ENCODE measurements around the gene ZNF155. TPM values are rescaled to one million over a fixed set of nuclear protein-coding genes. Genes with fewer than 3 reads are reported as not detected.
A peak's percentile ranks its signal among the peaks of the same experiment; 100 is the strongest.

The ZNF155 gene
- total and polyA plus RNA-seq, 10 of the 15 experiments (the other 5 are each of a cell fraction or from before 2014, with no cell fraction given), result 2.4 to 12.2 (median 5.6) TPM

GRCh38 chr19:43934985-43935708 is 48.8 kb upstream of the ZNF155 start, which contains the start of gene ZNF45 (continued):
- TF ChIP-seq, protein P1, sequence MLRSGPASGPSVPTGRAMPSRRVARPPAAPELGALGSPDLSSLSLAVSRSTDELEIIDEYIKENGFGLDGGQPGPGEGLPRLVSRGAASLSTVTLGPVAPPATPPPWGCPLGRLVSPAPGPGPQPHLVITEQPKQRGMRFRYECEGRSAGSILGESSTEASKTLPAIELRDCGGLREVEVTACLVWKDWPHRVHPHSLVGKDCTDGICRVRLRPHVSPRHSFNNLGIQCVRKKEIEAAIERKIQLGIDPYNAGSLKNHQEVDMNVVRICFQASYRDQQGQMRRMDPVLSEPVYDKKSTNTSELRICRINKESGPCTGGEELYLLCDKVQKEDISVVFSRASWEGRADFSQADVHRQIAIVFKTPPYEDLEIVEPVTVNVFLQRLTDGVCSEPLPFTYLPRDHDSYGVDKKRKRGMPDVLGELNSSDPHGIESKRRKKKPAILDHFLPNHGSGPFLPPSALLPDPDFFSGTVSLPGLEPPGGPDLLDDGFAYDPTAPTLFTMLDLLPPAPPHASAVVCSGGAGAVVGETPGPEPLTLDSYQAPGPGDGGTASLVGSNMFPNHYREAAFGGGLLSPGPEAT (IDR thresholded peaks at IDR 0.05; ENCODE audit: low read depth), result peak; percentile 71
- no peak for TF ChIP-seq ZNF274 (IDR thresholded peaks at IDR 0.05; ENCODE audit: insufficient read depth, insufficient read length)
- no peak for TF ChIP-seq RUNX3 (IDR thresholded peaks at IDR 0.05; ENCODE audit: low read length)
- TF ChIP-seq E2F8 (IDR thresholded peaks at IDR 0.05; ENCODE audit: low read depth, partially characterized antibody), result peak; percentile 90
- TF ChIP-seq SUPT20H (IDR thresholded peaks at IDR 0.05; ENCODE audit: borderline replicate concordance, control insufficient read depth, low read depth, low read length), result no peak
- TF ChIP-seq SREBF1 (IDR thresholded peaks at IDR 0.05; ENCODE audit: low read length), result peak; percentile 86
- TF ChIP-seq SKIL (IDR thresholded peaks at IDR 0.05; ENCODE audit: low read depth, poor library complexity, severe bottlenecking), result no peak
- TF ChIP-seq WRNIP1 (IDR thresholded peaks at IDR 0.05; ENCODE audit: borderline replicate concordance, low read depth, low read length), result 0 out of 2 replicates have a peak, but pooled peaks have one; percentile 57
- TF ChIP-seq IRF5 (IDR thresholded peaks at IDR 0.05; ENCODE audit: borderline replicate concordance), result no peak
- TF ChIP-seq, protein P2, sequence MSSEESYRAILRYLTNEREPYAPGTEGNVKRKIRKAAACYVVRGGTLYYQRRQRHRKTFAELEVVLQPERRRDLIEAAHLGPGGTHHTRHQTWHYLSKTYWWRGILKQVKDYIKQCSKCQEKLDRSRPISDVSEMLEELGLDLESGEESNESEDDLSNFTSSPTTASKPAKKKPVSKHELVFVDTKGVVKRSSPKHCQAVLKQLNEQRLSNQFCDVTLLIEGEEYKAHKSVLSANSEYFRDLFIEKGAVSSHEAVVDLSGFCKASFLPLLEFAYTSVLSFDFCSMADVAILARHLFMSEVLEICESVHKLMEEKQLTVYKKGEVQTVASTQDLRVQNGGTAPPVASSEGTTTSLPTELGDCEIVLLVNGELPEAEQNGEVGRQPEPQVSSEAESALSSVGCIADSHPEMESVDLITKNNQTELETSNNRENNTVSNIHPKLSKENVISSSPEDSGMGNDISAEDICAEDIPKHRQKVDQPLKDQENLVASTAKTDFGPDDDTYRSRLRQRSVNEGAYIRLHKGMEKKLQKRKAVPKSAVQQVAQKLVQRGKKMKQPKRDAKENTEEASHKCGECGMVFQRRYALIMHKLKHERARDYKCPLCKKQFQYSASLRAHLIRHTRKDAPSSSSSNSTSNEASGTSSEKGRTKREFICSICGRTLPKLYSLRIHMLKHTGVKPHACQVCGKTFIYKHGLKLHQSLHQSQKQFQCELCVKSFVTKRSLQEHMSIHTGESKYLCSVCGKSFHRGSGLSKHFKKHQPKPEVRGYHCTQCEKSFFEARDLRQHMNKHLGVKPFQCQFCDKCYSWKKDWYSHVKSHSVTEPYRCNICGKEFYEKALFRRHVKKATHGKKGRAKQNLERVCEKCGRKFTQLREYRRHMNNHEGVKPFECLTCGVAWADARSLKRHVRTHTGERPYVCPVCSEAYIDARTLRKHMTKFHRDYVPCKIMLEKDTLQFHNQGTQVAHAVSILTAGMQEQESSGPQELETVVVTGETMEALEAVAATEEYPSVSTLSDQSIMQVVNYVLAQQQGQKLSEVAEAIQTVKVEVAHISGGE (CRISPR knock-in tag; IDR thresholded peaks at IDR 0.05), result no peak; the same call in 1 of the 2 replicates
- TF ChIP-seq NKRF (conservative IDR thresholded peaks at IDR 0.05), result peak; percentile 68
- peak; percentile 39; the same call in 1 of the 2 replicates for TF ChIP-seq LARP7 (IDR thresholded peaks at IDR 0.05)
- TF ChIP-seq SUZ12 (IDR thresholded peaks at IDR 0.05; ENCODE audit: unreplicated experiment), result no peak
- TF ChIP-seq EED (IDR thresholded peaks at IDR 0.05; ENCODE audit: low read depth), result peak; percentile 43; the same call in 1 of the 2 replicates
- TF ChIP-seq TCF7 (IDR thresholded peaks at IDR 0.05; ENCODE audit: borderline replicate concordance), result no peak
